Kidney (tissue), 14 donors: Measurements from ENCODE around the gene TNIP3. TPM values are rescaled to one million over a fixed set of nuclear protein-coding genes. Genes with fewer than 3 reads are reported as not detected.

Experiments
- DNase-seq, 5 donors: peaks; one replicate each; pipeline ENCODE4 v3.0.0-alpha.2; 2013 to 2020
- FAIRE-seq: peaks from 2 replicates; lab custom pipeline; 2012; peaks lifted over from hg19 to GRCh38; lab: Jason Lieb, UNC
- H3K27ac ChIP-seq, 2 donors: one replicate each; pipeline ENCODE4 v1.7.0; 2013; ENCODE audit warnings: low read depth in 2 of 2, low read length in 2 of 2, inconsistent platforms in 1 of 2
- H3K27me3 ChIP-seq: one replicate; pipeline ENCODE4 v1.7.1; 2013; ENCODE audit warnings: low read length, inconsistent platforms; ENCODE audit not compliant: control insufficient read depth, insufficient read depth
- H3K36me3 ChIP-seq, 3 donors: one replicate each; pipeline versions ENCODE4 v1.7.0 to v1.7.1; 2013; ENCODE audit warnings: low read length in 3 of 3, control low read depth in 1 of 3, inconsistent platforms in 1 of 3; ENCODE audit not compliant: insufficient read depth in 3 of 3, control insufficient read depth in 2 of 3
- H3K4me1 ChIP-seq, 3 donors: one replicate each; pipeline versions ENCODE4 v1.7.0 to v1.7.1; 2013; ENCODE audit warnings: low read length in 3 of 3, inconsistent platforms in 1 of 3, low read depth in 1 of 3; ENCODE audit not compliant: control insufficient read depth in 2 of 3, insufficient read depth in 2 of 3
- H3K4me3 ChIP-seq, 3 donors: one replicate each; pipeline versions ENCODE4 v1.7.0 to v1.8.1; 2013; ENCODE audit warnings: low read length in 3 of 3, control low read depth in 1 of 3, inconsistent platforms in 1 of 3
- H3K9ac ChIP-seq, 3 donors: one replicate each; pipeline versions ENCODE4 v1.7.0 to v1.7.1; 2013; ENCODE audit warnings: low read length in 3 of 3, control low read depth in 1 of 3, inconsistent platforms in 1 of 3
- H3K9me3 ChIP-seq, 3 donors: one replicate each; pipeline versions ENCODE4 v1.7.0 to v1.7.1; 2013; ENCODE audit warnings: low read length in 3 of 3, control low read depth in 1 of 3, inconsistent platforms in 1 of 3; ENCODE audit not compliant: control insufficient read depth in 2 of 3, insufficient read depth in 1 of 3
- CTCF ChIP-seq: IDR thresholded peaks from 3 replicates; pipeline ENCODE4 v1.5.1; 2012; ENCODE audit warnings: mild to moderate bottlenecking, moderate library complexity, borderline replicate concordance; ENCODE audit not compliant: insufficient read depth; ENCODE audit errors: extremely low read depth
- intact Hi-C: fragments of 100-400 bp; cut with DNase I; formaldehyde crosslinking; loops from one replicate; pipeline ENCODE4 v1.11.1; 2022
- polyA plus RNA-seq: library from polyadenylated mRNA; stranded (reverse); fragments of 350-450 nt; fragmentation: Illumina TruSeq; extraction: RNeasy Lipid Tissue Mini Kit (QIAGEN cat#74804); gene quantifications from one replicate; pipeline ENCODE4 v1.2.3, GENCODE V29; 2014; ENCODE audit warnings: low read depth, low replicate concordance; ENCODE audit not compliant: insufficient read depth
- total RNA-seq: library from RNA; stranded (reverse); fragmentation: NEBNext Ultra II Directional; extraction: Animal tissue kit (Norgen Biotek cat#: 25700); gene quantifications from one replicate; pipeline ENCODE4 v1.2.1, GENCODE V29; 2021
- donor health status: control.
- donor health status: control.
- donor health status: control.
- donor health status: control.
- donor health status: control.
- donor health status: DM: yes; HTN: yes; CAD: no.
- donor health status: Normal renal cell carcinoma (clear cell type).

Gene TNIP3
- total and polyA plus RNA-seq, 2 donors from 2014 or later: 0.63 TPM; not detected in 1

GRCh38 chr4:121187206-121187605 lies 23.1 kb upstream of the TNIP3 start:
- Histone ChIP-seq H3K9me3 (no peaks in the 10 kb centered on the region), H3K36me3 (no peaks in the 10 kb centered on the region), H3K4me3 (no peak overlapping the region), H3K27me3 (no peaks in the 10 kb centered on the region), H3K4me1 (no peaks in the 10 kb centered on the region), H3K9ac (no peak overlapping the region), H3K27ac (no peak overlapping the region)
- no peak for TF ChIP-seq CTCF
- no peak for FAIRE-seq
- DNase-seq: no peak
- intact Hi-C loops: no loop called here

GRCh38 chr4:121185960-121186359 lies 21.8 kb upstream of the TNIP3 start:
- DNase-seq (no peak), FAIRE-seq (no peak)
- Histone ChIP-seq H3K36me3 (no peaks in the 10 kb centered on the region), H3K27me3 (no peaks in the 10 kb centered on the region), H3K4me1 (no peaks in the 10 kb centered on the region), H3K27ac (no peak overlapping the region), H3K4me3 (no peak overlapping the region), H3K9ac (no peak overlapping the region), H3K9me3 (no peaks in the 10 kb centered on the region)
- no peak for TF ChIP-seq CTCF
- intact Hi-C loops: no loop called here

DNA sequence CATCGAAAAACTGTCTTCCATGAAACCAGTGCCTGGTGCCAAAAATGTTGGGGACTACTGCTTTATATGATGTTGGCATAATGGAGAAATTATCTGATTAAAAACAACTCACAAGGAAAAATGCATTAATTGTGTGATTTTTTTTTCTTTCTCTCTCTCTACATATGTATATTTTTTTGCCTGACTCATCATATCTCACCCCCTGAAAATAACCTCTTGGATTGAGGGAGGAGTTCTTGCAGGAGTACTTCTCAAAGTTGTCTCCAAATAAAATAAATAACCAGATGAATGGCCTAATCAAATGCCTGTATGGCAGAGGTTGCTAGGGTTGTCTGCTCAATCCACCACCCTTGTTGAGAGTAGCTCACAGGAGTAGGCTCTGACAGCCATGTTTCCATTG lies 19.9 kb upstream of the TNIP3 start:
- Histone ChIP-seq H3K27me3 (no peaks in the 10 kb centered on the region), H3K9ac (no peak overlapping the region), H3K9me3 (no peaks in the 10 kb centered on the region), H3K36me3 (no peaks in the 10 kb centered on the region), H3K4me3 (no peak overlapping the region), H3K27ac (no peak overlapping the region), H3K4me1 (no peaks in the 10 kb centered on the region)
- intact Hi-C loops: no loop called here
- no peak for FAIRE-seq
- no peak for DNase-seq
- no peak for TF ChIP-seq CTCF

GRCh38 chr4:121183361-121183760 lies 19.2 kb upstream of the TNIP3 start:
- Histone ChIP-seq H3K9me3 (no peaks in the 10 kb centered on the region), H3K27me3 (no peaks in the 10 kb centered on the region), H3K4me1 (no peaks in the 10 kb centered on the region), H3K4me3 (no peak overlapping the region), H3K27ac (no peak overlapping the region), H3K9ac (no peak overlapping the region), H3K36me3 (no peaks in the 10 kb centered on the region)
- FAIRE-seq (no peak), DNase-seq (no peak)
- intact Hi-C loops: no loop called here
- no peak for TF ChIP-seq CTCF
